ENCODE measurements around the gene FAM193B.

DNA sequence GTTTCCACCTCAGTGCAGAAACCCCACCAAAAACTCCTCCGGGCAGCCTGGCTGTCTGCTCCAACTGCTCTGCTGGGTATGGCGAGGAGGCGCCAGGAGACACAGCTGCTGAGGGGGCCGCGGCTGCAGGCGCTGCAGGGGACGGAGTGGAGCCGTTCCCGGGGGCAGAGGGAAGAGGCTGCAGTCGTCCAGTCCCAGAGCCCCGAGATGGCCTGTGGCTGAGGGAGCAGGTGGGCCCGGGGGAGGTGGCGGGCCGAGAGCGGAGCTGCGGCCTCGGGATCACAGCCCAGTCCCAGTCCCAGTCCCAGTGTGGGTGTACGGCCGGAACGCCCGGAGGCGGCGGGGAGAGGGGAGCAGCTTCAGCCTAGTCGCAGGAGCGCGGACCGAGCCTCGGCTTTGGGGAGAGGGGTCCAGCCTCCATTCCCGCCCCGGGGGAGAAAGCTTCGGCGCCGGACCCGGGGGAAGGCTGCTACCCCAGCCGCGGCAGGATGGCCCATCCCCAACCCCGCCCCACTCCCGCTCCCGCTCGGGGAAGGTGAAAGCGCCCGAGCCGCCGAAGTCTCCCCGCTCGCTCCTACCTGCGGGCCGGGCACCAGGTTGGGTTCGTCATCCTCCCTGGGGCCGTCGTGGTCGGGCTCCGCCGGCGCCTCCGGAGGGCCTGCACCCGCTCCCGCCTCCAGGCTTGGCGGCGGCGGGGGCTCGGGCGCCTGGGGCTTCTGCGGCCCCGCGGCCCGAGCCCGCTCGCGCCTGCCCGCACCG lies 513 bp downstream of the FAM193B start:
- TF ChIP-seq MEF2A (IDR thresholded peaks at IDR 0.05; ENCODE audit: borderline replicate concordance, low read depth) (no peak), POLR2AphosphoS5 (IDR thresholded peaks at IDR 0.05; ENCODE audit: low read depth, low read length) (no peak), FOXJ3 (CRISPR knock-in tag; IDR thresholded peaks at IDR 0.05) (no peak), CTCF (IDR thresholded peaks at IDR 0.05) (no peak)
- TF ChIP-seq, protein P1, sequence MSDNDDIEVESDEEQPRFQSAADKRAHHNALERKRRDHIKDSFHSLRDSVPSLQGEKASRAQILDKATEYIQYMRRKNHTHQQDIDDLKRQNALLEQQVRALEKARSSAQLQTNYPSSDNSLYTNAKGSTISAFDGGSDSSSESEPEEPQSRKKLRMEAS (IDR thresholded peaks at IDR 0.05; ENCODE audit: low read depth): no peak
- TF ChIP-seq, protein P2, sequence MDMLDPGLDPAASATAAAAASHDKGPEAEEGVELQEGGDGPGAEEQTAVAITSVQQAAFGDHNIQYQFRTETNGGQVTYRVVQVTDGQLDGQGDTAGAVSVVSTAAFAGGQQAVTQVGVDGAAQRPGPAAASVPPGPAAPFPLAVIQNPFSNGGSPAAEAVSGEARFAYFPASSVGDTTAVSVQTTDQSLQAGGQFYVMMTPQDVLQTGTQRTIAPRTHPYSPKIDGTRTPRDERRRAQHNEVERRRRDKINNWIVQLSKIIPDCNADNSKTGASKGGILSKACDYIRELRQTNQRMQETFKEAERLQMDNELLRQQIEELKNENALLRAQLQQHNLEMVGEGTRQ (IDR thresholded peaks at IDR 0.05; ENCODE audit: borderline replicate concordance, low read depth, low read length): no peak
